ENCODE data around the gene PDLIM5.

DNA sequence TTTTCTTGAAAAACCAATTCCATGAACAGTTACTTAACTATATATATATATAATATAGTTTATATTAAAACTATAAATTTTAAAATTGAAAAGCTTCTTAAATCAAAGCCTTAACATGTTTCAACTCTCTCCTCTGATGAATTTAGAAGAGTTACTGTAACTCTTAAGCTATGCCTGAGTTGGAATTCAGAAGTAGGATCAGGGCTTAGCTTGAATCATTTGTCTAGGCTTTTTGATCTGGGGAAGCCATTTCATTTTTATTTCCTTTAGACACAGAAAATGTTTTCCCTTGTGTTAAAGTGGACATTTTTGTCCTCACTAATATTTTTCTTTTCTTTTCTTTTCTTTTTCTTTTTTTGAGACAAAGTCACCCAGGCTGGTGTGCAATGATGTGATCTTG lies 40.4 kb upstream of the PDLIM5 start:
- no peak for TF ChIP-seq POLR2A (IDR thresholded peaks at IDR 0.05)
- TF ChIP-seq, protein P1, sequence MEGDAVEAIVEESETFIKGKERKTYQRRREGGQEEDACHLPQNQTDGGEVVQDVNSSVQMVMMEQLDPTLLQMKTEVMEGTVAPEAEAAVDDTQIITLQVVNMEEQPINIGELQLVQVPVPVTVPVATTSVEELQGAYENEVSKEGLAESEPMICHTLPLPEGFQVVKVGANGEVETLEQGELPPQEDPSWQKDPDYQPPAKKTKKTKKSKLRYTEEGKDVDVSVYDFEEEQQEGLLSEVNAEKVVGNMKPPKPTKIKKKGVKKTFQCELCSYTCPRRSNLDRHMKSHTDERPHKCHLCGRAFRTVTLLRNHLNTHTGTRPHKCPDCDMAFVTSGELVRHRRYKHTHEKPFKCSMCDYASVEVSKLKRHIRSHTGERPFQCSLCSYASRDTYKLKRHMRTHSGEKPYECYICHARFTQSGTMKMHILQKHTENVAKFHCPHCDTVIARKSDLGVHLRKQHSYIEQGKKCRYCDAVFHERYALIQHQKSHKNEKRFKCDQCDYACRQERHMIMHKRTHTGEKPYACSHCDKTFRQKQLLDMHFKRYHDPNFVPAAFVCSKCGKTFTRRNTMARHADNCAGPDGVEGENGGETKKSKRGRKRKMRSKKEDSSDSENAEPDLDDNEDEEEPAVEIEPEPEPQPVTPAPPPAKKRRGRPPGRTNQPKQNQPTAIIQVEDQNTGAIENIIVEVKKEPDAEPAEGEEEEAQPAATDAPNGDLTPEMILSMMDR (IDR thresholded peaks at IDR 0.05 in 4 of 5, conservative IDR thresholded peaks at IDR 0.05 in 1 of 5) = no peak
